SIG-M5 treated with dmso at 0.1 percent for 504 hours (cell line): ENCODE results near the gene TLE4.
"Not testable (repeated sequence)": the region's sequence is repeated elsewhere in the genome, so short reads cannot be mapped to it uniquely, and the experiment has no call there.

ENCODE experiments used
- DNase-seq: peaks from one replicate; lab custom pipeline; 2025; ENCODE audit not compliant: unreplicated experiment; lab: John Stamatoyannopoulos, UW

TLE4 gene

DNA sequence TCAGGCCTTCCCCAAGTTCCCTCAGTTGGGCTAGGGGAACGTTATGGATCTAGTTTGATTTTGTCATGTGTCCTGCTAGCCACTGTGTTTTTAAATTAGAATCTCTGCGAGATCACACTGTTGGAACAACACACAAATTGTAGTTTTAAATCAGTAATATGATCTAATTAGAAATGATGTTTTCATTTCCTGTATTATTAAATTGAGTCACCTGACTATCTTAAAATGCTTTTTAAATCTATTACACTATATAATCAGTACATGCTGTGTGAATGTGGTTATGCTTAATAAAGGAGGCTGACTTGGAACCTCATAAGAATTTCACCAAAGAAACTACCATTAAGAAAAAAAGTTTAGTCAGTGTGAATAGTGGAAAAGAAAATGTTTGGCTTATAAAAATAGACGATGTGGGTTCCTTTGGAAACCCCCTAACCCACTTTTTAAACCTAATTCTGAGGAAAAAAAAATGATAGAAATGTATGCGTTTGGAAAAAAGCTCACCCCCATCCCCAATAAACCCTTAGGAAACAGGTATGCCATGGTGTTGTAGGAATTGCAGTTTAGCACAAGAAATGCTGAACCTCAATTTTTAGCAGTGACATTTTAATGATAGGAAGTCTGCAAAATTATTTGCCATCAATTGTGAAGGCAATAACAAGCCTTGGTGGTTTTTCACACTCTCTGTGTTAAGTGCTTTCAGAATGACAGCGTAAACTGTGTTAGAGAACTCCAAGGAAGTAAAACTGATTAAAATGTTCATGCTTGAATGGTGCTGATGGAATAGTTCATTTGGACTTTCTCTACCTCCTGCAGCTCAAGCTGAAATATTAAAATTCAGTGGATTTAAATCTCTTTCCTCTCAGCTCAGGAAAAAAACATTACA is 59.0 kb downstream of the TLE4 start:
- DNase-seq, result no peak

DNA sequence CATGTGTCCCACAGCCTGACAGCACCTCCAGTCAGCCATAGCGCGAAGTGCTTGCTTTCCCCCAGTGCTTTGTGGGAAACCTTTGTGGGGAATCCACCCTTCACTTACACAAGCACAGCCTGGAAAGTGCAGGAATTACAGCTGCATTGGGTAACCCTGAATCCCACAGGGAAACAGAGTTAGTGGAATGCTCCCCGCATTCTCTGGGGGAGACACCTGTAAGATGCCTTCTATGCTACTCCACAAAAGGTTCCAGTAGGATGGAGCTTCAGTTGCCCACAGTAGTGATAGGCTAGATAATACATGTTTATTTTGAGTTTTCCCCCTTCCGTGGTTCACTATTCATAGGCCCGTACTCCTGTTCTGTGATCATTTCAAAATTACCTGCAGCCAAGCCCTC is 60.3 kb downstream of the TLE4 start:
- no peak for DNase-seq

GRCh38 chr9:79632705-79633104 is 60.9 kb downstream of the TLE4 start:
- no peak for DNase-seq

- no peak for DNase-seq
Measured at GRCh38 chr9:79633558-79633957, 61.8 kb downstream of the TLE4 start.

GRCh38 chr9:79637177-79637925 is 65.6 kb downstream of the TLE4 start:
- no peak for DNase-seq

DNA sequence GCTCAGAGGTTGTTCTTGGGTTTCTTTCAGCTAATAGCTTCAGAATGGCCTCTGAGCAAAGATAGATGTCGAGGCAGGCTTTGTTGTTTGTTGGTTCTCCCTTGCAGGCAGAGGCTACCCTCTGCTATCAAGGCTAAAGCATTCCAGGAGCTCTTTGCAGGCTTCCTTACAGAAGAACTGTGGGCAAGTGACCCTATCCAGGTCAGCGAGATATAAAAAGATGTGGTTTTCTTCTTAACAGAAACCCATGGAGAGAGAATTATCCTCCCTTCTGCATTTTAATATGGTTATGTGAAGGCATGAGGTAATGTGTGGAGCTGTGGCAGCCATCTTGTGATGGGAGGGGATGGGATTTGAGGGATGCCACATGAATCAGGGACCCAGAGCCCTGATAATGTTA is 67.0 kb downstream of the TLE4 start:
- DNase-seq, result no peak

GRCh38 chr9:79639354-79639753 is 67.6 kb downstream of the TLE4 start:
- DNase-seq, result no peak

GRCh38 chr9:79640067-79640466 is 68.3 kb downstream of the TLE4 start:
- DNase-seq, result not testable (repeated sequence)

- DNase-seq, result no peak
Measured at GRCh38 chr9:79641070-79641469, 69.3 kb downstream of the TLE4 start.

DNA sequence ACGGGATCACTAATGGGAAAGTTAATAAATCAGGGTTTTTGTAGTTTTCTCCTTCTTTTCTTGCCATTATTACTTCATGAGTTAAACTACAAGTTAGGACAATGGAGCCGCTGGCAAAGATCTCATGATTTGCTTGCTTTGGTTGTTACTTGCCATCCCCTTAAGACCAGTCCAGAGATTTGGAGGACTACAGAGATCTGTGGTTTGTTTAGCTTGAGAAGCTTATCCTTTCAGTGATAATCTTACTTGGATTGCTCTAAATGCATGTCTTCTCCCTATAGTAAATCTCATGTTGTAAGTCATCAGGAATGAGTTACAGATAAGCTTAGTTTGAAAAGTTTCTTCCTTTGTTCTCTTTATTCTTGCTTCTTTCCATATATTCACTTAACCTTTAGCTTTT is 70.9 kb downstream of the TLE4 start:
- no peak for DNase-seq

DNA sequence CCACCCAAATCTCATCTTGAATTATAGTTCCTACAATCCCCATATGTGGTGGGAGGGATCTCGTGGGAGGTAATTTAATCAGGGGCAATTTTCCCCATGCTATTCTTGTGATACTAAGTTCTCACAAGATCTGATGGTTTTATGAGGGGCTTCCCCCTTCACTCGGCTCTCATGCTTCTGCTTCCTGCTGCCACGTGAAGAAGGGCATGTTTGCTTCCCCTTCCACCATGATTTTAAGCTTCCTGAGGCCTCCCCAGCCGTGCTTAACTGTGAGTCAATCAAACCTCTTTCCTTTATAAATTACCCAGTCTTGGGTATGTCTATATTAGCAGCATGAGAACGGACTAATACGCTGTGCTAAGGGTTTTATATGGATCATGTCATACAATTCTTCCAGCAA is 72.3 kb downstream of the TLE4 start:
- DNase-seq, result no peak

DNA sequence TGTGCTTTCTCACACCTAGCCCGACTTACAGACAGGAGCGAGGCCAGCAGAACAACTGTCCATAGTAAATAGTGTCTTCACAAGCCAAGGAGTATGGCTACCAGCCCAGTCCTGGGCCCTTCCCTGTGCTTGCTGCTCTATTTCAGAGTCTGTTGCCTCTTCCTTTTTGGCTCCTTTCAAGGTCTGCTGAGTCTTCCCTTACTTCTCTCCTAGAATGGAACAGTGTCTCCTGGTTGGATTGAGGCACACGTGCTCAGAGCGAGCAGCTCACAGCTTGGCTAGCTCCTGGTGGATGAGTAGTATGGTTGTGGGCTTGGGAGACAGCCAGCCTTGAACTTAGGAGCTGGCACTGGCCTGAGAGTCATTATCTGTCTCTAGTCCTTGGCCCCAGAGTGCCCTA is 72.8 kb downstream of the TLE4 start:
- DNase-seq, result no peak

- DNase-seq, result no peak
Measured at GRCh38 chr9:79645110-79645509, 73.3 kb downstream of the TLE4 start.

DNA sequence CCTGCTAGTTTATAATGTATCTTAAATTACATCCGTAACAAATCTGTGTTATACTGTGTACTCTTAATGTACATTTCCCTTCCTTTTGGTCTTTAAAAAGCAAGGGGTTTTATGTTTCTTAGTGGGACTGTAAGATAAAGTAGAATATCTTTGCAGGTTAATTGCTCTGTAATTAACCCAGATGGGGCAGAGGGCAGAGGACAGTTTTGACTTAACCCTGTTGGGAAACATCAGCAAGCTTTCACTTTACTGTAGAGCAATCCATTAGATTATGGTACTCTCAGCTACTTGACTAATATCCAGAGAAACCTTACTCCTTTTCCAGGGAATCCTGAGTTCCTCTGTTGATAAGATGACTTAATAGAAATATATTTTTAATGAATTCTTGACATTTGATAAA is 74.3 kb downstream of the TLE4 start:
- DNase-seq, result no peak

GRCh38 chr9:79651251-79651795 is 79.6 kb downstream of the TLE4 start:
- peak; percentile 74 for DNase-seq

DNA sequence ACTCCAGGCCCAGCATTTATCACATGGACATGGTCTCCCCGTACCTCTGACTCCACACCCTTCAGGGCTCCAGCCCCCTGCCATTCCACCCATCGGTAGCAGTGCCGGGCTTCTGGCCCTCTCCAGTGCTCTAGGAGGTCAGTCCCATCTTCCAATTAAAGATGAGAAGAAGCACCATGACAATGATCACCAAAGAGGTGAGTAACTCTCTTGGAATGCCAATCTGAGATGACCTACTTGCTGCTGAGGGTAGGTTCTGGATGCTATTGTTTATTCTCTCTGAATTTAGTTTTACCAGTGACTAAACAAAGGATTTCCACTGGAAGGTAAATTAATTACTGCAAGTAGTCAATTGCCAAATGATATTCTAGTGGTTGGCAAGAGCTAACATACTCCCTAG is 80.8 kb downstream of the TLE4 start:
- DNase-seq, result no peak

DNA sequence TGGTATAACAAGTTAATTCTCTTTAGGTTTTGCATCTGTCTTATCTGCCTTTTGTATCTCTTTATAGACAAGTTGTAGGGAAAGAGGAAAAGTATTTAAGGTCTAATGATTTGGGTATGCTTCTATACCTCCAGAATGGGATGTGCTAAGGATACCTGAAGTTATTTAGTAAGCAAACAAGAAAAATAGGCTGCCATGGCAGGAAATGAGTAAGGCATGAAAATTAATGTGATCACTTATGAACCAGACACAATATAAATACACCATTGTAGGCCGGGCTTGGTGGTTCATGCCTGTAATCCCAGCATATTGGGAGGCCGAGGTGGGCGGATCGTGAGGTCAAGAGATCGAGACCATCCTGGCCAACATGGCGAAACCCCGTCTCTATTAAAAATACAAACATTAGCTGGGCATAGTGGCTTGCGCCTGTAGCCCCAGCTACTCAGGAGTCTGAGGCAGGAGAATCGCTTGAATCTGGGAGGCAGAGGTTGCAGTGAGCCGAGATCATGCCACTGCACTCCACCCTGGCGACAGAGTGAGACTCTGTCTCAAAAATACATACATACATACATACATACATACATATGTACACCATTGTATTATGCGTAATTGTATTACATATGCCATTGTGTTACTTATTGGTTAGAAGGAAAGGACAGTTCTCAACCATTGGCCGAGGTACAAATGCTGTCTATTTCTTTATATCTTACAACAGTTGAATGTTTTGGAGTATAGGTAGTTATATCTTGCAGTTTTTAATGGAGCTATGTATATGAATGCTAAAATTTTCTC is 83.0 kb downstream of the TLE4 start:
- DNase-seq, result not testable (repeated sequence)

GRCh38 chr9:79655551-79655950 is 83.8 kb downstream of the TLE4 start:
- DNase-seq, result no peak

- no peak for DNase-seq
Measured at GRCh38 chr9:79656169-79656568, 84.4 kb downstream of the TLE4 start.

GRCh38 chr9:79657891-79658290 is 86.1 kb downstream of the TLE4 start:
- DNase-seq, result no peak

DNA sequence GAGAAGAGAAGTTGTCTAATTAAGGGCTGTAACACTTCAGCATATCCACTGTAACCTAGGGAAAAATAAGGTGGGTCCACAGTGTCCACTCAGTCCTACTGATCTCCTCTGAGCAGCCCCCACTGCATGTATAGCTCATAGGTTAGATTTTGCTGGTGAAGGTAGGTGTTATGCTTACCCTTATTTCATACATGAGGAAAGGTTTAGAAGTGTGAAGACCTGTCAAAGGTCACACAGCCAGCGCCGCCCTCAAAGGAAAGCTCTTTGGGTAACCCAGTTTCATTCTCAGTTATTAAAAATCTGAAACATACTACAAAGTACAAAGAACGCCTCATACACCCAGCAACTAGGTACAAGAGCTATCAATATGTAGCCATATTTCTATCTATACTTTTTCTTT is 87.2 kb downstream of the TLE4 start:
- no peak for DNase-seq
